Kidney epithelial cell (primary cell): Measurements from ENCODE around the gene KRTAP10-10. TPM values are rescaled to one million over a fixed set of nuclear protein-coding genes. Genes with fewer than 3 reads are reported as not detected.
"Not testable (repeated sequence)": the region's sequence is repeated elsewhere in the genome, so short reads cannot be mapped to it uniquely, and the experiment has no call there.

ENCODE experiments used
- DNase-seq: peaks from one replicate; pipeline ENCODE4 v3.0.0-alpha.2; 2010; ENCODE audit warnings: low read depth
- H3K27me3 ChIP-seq: 2 replicates; pipeline ENCODE4 v1.6.0; 2011; ENCODE audit warnings: low read length; ENCODE audit not compliant: control insufficient read depth, insufficient read depth
- H3K36me3 ChIP-seq: 2 replicates; pipeline ENCODE4 v1.5.1; 2011; ENCODE audit warnings: low read length; ENCODE audit not compliant: control insufficient read depth, insufficient read depth
- H3K4me3 ChIP-seq: 2 replicates; pipeline ENCODE4 v1.5.1; 2011; ENCODE audit warnings: low read depth, mild to moderate bottlenecking, control low read depth, low read length
- total RNA-seq: library from RNA; depleted of rRNA; stranded (reverse); fragments of >200 nt; gene quantifications from 2 replicates; pipeline ENCODE4 v1.2.3, GENCODE V29; 2015
- TF ChIP-seq, protein P1 (sequence below): IDR thresholded peaks from 2 replicates; pipeline ENCODE4 v1.5.1; 2011; ENCODE audit warnings: mild to moderate bottlenecking, moderate library complexity, low read length, control low read depth, inconsistent platforms; ENCODE audit not compliant: insufficient read depth, poor library complexity, severe bottlenecking

The KRTAP10-10 gene
- total RNA-seq, 1 donor from 2014 or later: not detected

DNA sequence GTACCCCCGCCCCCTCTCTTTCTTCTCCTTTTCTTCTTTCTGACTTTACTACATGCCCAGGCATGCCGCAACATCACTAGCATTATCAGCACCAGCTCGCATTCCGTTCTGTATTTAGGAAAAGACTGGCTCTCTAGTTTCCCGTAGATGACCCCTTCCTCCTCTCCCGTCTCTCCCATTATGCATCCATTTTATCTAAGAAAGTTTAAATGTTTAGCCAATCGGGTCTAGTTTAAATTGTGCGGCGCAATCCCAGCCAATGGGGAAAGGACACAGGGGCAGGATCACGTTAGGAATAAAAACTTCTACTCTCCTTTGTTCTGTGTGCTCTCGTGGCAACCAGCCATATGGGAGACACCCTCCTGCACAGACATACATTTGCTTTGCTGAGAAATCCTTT, 39.1 kb upstream of the KRTAP10-10 start:
- peaks cover 6% of the 10 kb centered on the region for H3K27me3 ChIP-seq
- DNase-seq: no peak

DNA sequence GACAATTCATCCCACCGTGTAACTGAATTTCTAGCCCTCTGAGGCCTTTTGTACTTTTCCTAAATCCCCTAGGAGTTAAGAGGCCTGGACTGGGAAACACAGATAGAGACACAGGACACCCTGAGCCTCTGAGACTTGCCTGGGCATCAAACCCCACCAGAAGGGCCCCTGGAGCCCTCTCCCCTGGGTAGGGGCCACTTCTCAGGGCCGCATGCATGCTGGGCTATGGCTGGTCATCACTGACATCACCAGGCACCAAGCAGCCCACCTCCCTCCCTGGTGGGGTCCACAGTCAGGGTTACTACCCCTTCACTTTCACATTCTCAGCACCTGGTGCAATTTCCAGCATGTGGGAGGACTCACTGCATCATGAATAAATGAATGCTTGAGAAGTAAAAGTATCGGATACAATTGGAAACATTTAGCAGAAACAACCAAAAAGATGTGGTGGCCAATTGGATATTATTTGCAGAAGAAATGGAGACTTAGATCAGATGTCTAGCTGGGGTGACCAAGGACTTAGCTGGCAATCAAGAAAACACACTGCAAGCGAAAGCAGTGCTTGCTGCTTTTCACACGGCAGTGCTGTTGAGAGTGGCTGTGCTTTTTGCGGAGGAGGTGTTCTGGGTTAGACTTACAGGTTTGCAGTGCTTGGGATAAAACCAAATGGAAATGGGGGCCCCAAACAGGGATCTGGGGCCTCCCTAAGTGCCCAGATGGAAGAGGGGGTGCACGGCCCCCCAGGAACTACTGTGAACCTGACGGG, 37.7 kb upstream of the KRTAP10-10 start:
- H3K4me3 ChIP-seq: no peak overlapping the region
- no peaks in the 10 kb centered on the region for H3K27me3 ChIP-seq
- no peak for DNase-seq
- no peaks in the 10 kb centered on the region for H3K36me3 ChIP-seq
- TF ChIP-seq, protein P1, sequence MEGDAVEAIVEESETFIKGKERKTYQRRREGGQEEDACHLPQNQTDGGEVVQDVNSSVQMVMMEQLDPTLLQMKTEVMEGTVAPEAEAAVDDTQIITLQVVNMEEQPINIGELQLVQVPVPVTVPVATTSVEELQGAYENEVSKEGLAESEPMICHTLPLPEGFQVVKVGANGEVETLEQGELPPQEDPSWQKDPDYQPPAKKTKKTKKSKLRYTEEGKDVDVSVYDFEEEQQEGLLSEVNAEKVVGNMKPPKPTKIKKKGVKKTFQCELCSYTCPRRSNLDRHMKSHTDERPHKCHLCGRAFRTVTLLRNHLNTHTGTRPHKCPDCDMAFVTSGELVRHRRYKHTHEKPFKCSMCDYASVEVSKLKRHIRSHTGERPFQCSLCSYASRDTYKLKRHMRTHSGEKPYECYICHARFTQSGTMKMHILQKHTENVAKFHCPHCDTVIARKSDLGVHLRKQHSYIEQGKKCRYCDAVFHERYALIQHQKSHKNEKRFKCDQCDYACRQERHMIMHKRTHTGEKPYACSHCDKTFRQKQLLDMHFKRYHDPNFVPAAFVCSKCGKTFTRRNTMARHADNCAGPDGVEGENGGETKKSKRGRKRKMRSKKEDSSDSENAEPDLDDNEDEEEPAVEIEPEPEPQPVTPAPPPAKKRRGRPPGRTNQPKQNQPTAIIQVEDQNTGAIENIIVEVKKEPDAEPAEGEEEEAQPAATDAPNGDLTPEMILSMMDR: no peak

More for the DNA sequence above, 39.1 kb upstream of the KRTAP10-10 start:
- no peaks in the 10 kb centered on the region for H3K36me3 ChIP-seq
- TF ChIP-seq, protein P1: no peak
- no peak overlapping the region for H3K4me3 ChIP-seq

DNA sequence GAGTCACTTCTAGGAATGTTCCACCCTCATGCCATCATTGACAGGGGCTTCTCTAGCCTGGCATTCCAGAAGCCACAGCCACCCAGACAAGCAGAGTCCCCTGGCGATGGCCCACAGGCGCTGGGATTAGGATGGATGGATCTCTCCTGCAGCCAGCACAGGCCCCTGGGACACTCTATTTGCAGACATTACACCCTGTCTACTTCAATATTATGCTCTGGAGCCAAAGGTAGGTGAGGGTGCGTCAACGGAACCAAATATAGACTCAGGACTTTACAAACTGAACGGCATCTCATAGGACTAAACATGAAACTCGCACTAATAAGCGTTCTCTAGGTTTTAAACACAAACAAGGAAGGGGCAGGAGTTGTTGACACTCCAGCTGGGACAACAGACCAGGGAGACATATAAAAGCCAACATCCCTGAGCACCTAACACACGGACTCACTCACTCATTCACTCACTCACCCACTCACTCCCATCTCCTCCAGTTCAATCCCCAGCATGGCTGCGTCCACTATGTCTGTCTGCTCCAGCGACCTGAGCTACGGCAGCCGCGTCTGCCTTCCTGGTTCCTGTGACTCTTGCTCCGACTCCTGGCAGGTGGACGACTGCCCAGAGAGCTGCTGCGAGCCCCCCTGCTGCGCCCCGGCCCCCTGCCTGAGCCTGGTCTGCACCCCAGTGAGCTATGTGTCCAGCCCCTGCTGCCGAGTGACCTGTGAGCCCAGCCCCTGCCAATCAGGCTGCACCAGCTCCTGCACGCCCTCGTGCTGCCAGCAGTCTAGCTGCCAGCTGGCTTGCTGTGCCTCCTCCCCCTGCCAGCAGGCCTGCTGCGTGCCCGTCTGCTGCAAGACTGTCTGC, 36.8 kb upstream of the KRTAP10-10 start, which contains the start of gene KRTAP10-7:
KRTAP10-7 (plus strand) TSS at position 480 of the 861 bp plus-strand sequence; CDS start at position 505, 25 bp downstream.
- H3K27me3 ChIP-seq, H3K36me3 ChIP-seq, DNase-seq, H3K4me3 ChIP-seq: not testable (repeated sequence)

DNA sequence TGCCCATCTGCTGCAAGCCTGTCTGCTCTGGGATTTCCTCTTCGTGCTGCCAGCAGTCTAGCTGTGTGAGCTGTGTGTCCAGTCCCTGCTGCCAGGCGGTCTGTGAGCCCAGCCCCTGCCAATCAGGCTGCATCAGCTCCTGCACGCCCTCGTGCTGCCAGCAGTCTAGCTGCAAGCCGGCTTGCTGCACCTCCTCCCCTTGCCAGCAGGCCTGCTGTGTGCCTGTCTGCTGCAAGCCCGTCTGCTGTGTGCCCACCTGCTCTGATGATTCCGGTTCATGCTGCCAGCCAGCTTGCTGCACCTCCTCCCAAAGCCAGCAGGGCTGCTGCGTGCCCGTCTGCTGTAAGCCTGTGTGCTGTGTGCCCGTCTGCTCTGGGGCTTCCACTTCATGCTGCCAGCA, 36.1 kb upstream of the KRTAP10-10 start:
- not testable (repeated sequence) for H3K36me3 ChIP-seq, DNase-seq, H3K4me3 ChIP-seq, H3K27me3 ChIP-seq

DNA sequence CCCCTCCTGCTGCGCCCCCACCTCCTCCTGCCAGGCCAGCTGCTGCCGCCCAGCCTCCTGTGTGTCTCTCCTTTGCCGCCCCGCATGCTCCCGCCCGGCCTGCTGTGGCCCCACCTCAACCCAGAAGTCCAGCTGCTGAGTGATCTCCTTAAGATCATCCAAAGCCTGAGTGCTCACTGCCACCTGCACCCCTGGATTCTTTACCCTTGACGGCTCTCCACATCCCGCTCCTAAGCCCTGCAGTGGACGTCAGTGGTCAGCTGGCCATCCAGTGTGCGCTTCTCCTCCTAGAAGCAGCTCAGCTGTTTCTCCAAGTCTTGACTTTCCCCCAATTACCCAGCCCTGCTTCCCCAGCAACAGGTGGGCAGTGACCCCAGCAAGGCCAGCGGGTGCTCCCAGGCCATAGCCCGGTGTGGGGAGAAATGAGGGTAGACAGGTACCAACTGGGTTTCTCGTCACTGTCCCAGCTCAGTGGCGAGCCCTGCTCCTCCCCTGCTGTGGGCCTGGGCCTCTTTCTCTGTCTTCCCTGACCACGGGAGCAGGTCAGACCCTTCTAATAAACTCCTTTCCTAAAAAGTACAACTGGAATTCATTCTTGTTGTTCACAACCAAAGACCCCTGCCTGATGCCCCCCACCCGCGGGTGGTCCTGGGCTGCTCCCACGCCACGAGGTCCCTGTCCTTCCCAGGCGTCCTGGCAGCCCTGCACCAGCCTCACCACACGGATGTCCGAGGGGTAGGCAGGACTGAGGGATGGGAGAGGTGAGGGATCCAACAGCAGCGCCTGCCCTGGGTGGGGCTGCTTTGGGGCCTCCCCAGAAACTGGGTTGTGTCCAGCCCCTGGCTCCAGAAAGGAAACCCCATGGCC, 35.3 kb upstream of the KRTAP10-10 start:
- TF ChIP-seq, protein P1: no peak
- DNase-seq: no peak
- Histone ChIP-seq H3K27me3 (no peaks in the 10 kb centered on the region), H3K36me3 (no peaks in the 10 kb centered on the region), H3K4me3 (no peak overlapping the region)

DNA sequence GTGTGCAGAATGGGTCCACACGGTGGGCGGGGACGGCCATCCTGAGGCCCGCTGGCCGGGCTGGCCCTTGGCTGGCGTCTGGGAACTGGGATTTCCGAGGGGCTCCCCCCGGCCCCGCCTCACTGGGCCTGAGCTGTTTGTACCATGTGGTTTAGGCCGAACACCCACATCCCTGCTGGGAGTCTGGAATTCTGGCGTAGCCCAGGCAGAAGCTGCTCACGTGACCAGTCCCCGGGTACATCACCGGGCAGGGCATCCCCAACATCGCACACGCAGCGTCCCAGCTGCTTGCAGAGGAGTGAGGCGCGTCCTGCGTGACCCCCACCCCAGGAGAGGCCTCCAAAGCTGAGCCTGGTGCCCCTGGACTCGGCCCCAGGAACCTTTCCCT, 34.7 kb upstream of the KRTAP10-10 start:
- H3K4me3 ChIP-seq: no peak overlapping the region
- H3K36me3 ChIP-seq: no peaks in the 10 kb centered on the region
- no peaks in the 10 kb centered on the region for H3K27me3 ChIP-seq
- DNase-seq: no peak
- TF ChIP-seq, protein P1: no peak
